ENCODE measurements around the gene ELOA2.
"Not testable (repeated sequence)": the region's sequence is repeated elsewhere in the genome, so short reads cannot be mapped to it uniquely, and the experiment has no call there.

The ELOA2 gene

DNA sequence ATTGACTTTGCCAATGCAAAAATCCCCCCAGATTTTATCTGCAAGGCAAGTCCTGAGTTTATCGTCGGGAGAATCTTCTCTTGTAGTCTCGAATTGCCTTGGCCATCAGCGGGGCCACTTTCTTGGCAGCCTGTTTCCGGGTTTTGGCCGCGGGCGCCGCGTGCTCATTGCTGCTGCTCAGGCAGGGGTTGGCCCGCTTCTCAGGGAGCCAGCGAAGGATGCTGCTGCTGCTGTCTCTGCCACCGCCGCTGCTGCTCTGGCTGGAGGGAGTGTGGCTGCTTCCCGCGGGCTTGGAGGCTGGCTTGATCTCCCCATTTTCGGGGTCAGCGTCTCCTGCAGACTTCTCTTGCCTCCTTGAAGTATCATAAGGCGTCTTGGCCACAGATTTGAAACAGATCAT, 2.5 kb downstream of the ELOA2 start:
- Histone ChIP-seq H3K36me3 (replicated peaks) (no peaks in the 10 kb centered on the region), H3K4me3 (no peak overlapping the region), H3K4me1 (no peaks in the 10 kb centered on the region), H3K9me3 (no peaks in the 10 kb centered on the region), H3K27me3 (ENCODE audit: low read depth) (no peaks in the 10 kb centered on the region)
- DNase-seq (ENCODE audit: low spot score in 2 of 2): no peak
- in situ Hi-C loops (cut with MboI; ENCODE audit: low sequenced_read_pairs): no loop called here

DNA sequence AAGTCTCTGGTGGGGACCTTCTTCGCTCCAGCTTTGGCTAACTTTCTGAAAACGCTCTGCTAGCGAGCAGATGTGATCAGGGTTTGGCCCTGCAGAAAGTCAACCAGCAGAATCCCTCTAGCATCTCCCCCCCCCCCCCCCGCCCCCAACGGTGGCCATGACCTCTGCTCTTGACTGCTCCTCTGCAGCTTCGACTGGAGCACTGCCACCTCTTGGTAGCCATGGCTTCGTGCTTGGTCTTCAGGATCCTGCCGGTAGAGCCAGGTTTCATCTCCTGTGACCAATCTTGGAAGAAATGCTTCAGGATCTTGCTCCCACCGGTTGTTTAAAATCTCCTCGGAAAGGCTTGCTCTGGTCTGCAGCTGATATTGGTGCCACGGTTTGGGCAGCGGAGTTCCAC, 4.5 kb downstream of the ELOA2 start:
- H3K9me3 ChIP-seq; H3K36me3 ChIP-seq (replicated peaks); H3K4me1 ChIP-seq; H3K4me3 ChIP-seq; DNase-seq (ENCODE audit: low spot score in 2 of 2); H3K27me3 ChIP-seq (ENCODE audit: low read depth); in situ Hi-C loops (cut with MboI; ENCODE audit: low sequenced_read_pairs): not testable (repeated sequence)

DNA sequence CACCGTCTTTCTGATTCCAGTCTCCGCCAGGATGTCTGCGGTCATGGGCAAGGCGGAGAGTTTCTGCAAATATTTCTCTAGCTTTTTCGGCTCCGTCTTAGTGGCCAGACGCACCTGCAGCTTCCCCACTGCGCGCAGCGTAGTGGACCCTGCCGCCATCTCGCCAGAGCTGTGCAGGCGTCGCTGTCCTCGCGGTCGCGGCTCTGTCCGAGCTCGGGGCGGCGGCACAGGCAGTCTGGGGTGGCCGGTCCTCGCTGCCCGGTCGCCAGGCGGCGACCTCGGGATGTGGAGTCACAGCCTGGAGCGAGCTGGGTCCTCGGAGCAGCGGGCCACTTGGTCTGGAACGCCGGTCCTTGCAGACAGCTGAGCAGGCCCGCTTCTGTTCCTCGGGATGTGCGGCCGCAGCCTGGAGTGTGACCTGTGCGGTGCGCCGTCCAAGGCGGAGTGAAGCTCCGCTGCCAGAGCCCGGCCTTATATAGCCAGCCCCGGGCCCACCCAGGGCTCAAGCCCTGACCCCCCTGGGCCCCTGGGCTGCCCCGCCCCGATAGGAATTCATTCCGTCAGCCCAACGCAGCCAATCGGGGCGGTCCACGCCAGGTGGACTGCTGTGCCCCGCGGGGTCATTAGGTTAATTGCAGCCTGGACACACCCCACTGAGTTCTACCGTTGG, 5.6 kb downstream of the ELOA2 start:
- DNase-seq (ENCODE audit: low spot score in 2 of 2); H3K4me3 ChIP-seq; H3K9me3 ChIP-seq; H3K36me3 ChIP-seq (replicated peaks); H3K27me3 ChIP-seq (ENCODE audit: low read depth); H3K4me1 ChIP-seq; in situ Hi-C loops (cut with MboI; ENCODE audit: low sequenced_read_pairs): not testable (repeated sequence)

DNA sequence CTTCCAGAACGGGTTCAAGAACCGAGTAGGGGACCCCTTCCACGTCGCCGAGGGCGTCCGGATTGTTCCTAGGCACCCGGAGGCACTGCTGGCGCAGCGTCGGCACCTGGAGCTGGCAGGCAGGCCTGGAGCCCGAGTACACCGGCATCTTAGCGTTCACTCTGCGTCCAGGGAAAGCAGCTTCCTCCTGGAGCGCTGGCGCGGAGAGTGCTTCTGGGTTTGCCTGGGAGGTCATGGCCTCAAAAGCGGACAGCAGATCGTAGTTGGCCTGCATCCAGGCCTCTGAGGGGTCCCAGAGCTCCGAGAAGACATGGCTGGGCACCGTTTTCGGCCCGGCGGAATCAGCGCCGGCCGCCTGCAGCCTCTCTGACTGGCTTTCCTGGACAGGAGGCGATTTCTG, 6.7 kb downstream of the ELOA2 start:
- H3K9me3 ChIP-seq; H3K36me3 ChIP-seq (replicated peaks); DNase-seq (ENCODE audit: low spot score in 2 of 2); H3K4me3 ChIP-seq; in situ Hi-C loops (cut with MboI; ENCODE audit: low sequenced_read_pairs); H3K4me1 ChIP-seq; H3K27me3 ChIP-seq (ENCODE audit: low read depth): not testable (repeated sequence)

DNA sequence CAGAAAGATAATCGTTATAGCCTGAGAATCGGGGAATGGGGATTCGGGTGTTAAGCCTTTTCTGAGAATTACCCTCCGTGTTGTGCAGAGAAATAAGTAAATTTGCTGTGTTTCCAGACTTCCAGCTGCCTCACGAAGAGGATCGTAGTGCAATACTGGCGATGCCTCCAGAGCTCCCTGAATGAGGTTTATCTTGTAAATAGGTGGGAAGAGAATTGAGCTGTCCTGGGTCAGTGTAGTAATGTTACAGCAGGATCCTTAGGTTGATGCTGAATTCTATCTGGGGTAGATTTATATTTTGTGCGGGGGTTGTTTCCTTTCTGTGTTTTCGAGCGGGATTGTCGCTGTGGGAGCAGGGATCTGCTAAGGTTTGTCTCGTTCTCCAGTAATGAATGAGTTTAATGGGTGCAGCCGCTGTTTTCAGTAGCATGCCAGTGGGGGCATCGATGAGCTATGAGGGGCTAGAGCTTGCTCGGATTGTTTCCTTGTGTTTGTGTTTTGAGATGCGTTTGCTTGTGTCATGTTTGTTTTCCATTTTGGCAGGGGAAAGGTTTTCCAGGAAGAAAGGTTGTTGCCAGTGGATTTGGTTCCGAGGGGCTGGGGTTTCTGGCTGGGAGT, 9.8 kb downstream of the ELOA2 start:
- in situ Hi-C loops (cut with MboI; ENCODE audit: low sequenced_read_pairs); H3K4me3 ChIP-seq; DNase-seq (ENCODE audit: low spot score in 2 of 2); H3K4me1 ChIP-seq; H3K27me3 ChIP-seq (ENCODE audit: low read depth); H3K9me3 ChIP-seq; H3K36me3 ChIP-seq (replicated peaks): not testable (repeated sequence)

DNA sequence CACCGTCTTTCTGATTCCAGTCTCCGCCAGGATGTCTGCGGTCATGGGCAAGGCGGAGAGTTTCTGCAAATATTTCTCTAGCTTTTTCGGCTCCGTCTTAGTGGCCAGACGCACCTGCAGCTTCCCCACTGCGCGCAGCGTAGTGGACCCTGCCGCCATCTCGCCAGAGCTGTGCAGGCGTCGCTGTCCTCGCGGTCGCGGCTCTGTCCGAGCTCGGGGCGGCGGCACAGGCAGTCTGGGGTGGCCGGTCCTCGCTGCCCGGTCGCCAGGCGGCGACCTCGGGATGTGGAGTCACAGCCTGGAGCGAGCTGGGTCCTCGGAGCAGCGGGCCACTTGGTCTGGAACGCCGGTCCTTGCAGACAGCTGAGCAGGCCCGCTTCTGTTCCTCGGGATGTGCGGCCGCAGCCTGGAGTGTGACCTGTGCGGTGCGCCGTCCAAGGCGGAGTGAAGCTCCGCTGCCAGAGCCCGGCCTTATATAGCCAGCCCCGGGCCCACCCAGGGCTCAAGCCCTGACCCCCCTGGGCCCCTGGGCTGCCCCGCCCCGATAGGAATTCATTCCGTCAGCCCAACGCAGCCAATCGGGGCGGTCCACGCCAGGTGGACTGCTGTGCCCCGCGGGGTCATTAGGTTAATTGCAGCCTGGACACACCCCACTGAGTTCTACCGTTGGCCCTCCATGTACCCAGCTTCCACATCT, 11.5 kb downstream of the ELOA2 start:
- H3K27me3 ChIP-seq (ENCODE audit: low read depth); H3K4me1 ChIP-seq; H3K36me3 ChIP-seq (replicated peaks); H3K4me3 ChIP-seq; in situ Hi-C loops (cut with MboI; ENCODE audit: low sequenced_read_pairs); DNase-seq (ENCODE audit: low spot score in 2 of 2); H3K9me3 ChIP-seq: not testable (repeated sequence)

DNA sequence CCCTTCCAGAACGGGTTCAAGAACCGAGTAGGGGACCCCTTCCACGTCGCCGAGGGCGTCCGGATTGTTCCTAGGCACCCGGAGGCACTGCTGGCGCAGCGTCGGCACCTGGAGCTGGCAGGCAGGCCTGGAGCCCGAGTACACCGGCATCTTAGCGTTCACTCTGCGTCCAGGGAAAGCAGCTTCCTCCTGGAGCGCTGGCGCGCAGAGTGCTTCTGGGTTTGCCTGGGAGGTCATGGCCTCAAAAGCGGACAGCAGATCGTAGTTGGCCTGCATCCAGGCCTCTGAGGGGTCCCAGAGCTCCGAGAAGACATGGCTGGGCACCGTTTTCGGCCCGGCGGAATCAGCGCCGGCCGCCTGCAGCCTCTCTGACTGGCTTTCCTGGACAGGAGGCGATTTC, 12.6 kb downstream of the ELOA2 start:
- H3K36me3 ChIP-seq (replicated peaks); H3K4me3 ChIP-seq; DNase-seq (ENCODE audit: low spot score in 2 of 2); H3K4me1 ChIP-seq; H3K9me3 ChIP-seq; H3K27me3 ChIP-seq (ENCODE audit: low read depth); in situ Hi-C loops (cut with MboI; ENCODE audit: low sequenced_read_pairs): not testable (repeated sequence)

DNA sequence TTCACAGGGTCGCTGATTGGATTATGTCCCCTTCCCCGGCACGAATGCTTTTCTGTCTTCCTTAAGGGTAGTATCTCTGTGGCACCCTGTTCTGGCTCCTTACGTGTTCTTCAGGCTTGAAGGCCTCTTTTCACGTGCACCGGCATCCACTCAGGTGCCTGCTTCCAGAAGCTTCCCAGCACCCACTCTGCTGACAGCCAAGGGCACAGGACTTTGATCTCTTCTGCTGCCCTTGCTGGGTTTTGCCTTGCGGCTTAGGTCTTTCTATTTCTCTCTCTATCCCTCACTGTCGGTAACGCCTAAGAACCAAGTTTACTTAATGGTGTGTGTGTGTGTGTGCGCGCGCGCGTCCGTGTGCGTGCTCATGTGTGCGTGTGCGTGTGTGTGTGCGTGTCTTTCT, 14.7 kb downstream of the ELOA2 start:
- in situ Hi-C loops (cut with MboI; ENCODE audit: low sequenced_read_pairs); H3K27me3 ChIP-seq (ENCODE audit: low read depth); H3K36me3 ChIP-seq (replicated peaks); H3K4me3 ChIP-seq; H3K9me3 ChIP-seq; DNase-seq (ENCODE audit: low spot score in 2 of 2); H3K4me1 ChIP-seq: not testable (repeated sequence)

DNA sequence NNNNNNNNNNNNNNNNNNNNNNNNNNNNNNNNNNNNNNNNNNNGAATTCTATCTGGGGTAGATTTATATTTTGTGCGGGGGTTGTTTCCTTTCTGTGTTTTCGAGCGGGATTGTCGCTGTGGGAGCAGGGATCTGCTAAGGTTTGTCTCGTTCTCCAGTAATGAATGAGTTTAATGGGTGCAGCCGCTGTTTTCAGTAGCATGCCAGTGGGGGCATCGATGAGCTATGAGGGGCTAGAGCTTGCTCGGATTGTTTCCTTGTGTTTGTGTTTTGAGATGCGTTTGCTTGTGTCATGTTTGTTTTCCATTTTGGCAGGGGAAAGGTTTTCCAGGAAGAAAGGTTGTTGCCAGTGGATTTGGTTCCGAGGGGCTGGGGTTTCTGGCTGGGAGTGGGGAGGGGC, 15.6 kb downstream of the ELOA2 start:
- H3K27me3 ChIP-seq (ENCODE audit: low read depth); H3K36me3 ChIP-seq (replicated peaks); in situ Hi-C loops (cut with MboI; ENCODE audit: low sequenced_read_pairs); H3K4me1 ChIP-seq; H3K4me3 ChIP-seq; H3K9me3 ChIP-seq; DNase-seq (ENCODE audit: low spot score in 2 of 2): not testable (repeated sequence)
